Esophagus mucosa (tissue), 1 donor: Measurements from ENCODE around the gene KRTAP10-1. TPM values are rescaled to one million over a fixed set of nuclear protein-coding genes. Genes with fewer than 3 reads are reported as not detected.

ENCODE experiments used
- ATAC-seq: fragments of 200-7000 bp; cut with Tn5 transposase; one replicate; pipeline ENCODE4 v1.9.1; 2020
- total RNA-seq: library from RNA; stranded (reverse); gene quantifications from one replicate; pipeline ENCODE4 v1.2.4, GENCODE V29; 2023
- donor health status: DM: yes; HTN: yes; CAD: no.

The KRTAP10-1 gene
- total RNA-seq, 1 donor from 2014 or later, result not detected

- ATAC-seq, result no peak
Measured at GRCh38 chr21:44527156-44527982, 12.6 kb downstream of the KRTAP10-1 start.

GRCh38 chr21:44526096-44526997 lies 13.6 kb downstream of the KRTAP10-1 start:
- ATAC-seq, result no peak

GRCh38 chr21:44525391-44526095 lies 14.5 kb downstream of the KRTAP10-1 start:
- no peak for ATAC-seq

- ATAC-seq, result no peak
Measured at GRCh38 chr21:44524414-44525371, 15.3 kb downstream of the KRTAP10-1 start.

- ATAC-seq, result no peak
Measured at GRCh38 chr21:44523567-44524413, 16.2 kb downstream of the KRTAP10-1 start.

- no peak for ATAC-seq
Measured at GRCh38 chr21:44522753-44523204, 17.2 kb downstream of the KRTAP10-1 start.

- peak; percentile 21 for ATAC-seq
Measured at GRCh38 chr21:44521928-44522752, 17.9 kb downstream of the KRTAP10-1 start.

GRCh38 chr21:44521301-44521927 lies 18.6 kb downstream of the KRTAP10-1 start:
- no peak for ATAC-seq

- no peak for ATAC-seq
Measured at GRCh38 chr21:44520326-44521300, 19.4 kb downstream of the KRTAP10-1 start.

GRCh38 chr21:44519346-44520325 lies 20.4 kb downstream of the KRTAP10-1 start:
- ATAC-seq, result no peak

GRCh38 chr21:44518686-44519085 lies 21.3 kb downstream of the KRTAP10-1 start:
- ATAC-seq, result no peak

- ATAC-seq, result no peak
Measured at GRCh38 chr21:44517175-44517899, 22.7 kb downstream of the KRTAP10-1 start.

- no peak for ATAC-seq
Measured at GRCh38 chr21:44516828-44517174, 23.2 kb downstream of the KRTAP10-1 start.

- no peak for ATAC-seq
Measured at GRCh38 chr21:44516342-44516741, 23.7 kb downstream of the KRTAP10-1 start.

GRCh38 chr21:44515359-44516165 lies 24.4 kb downstream of the KRTAP10-1 start:
- ATAC-seq, result no peak
